SU-DHL-6 (cell line): ENCODE measurements around the gene FBLN2.

Source experiments
- CTCF ChIP-seq: fragments of 200-600 bp; sonication (generic); IDR thresholded peaks from one replicate; pipeline ENCODE4 v1.5.1; 2017; ENCODE audit warnings: antibody characterized with exemption, mild to moderate bottlenecking, low read length, moderate library complexity; ENCODE audit not compliant: insufficient read depth, poor library complexity, severe bottlenecking
- EZH2phosphoT487 ChIP-seq: fragments of 200-600 bp; sonication (generic), shearing (Covaris generic); conservative IDR thresholded peaks from 2 replicates; pipeline ENCODE4 v1.6.1; 2018; ENCODE audit warnings: mild to moderate bottlenecking, antibody characterized with exemption, low read length, moderate library complexity, mixed read lengths

GRCh38 chr3:13513051-13513912 lies 35.6 kb upstream of the FBLN2 start:
- TF ChIP-seq CTCF: no peak
- no peak for TF ChIP-seq EZH2phosphoT487
